GM21526 (cell line): ENCODE data around the gene FYN.

Source experiments
- ATAC-seq: cut with Tn5 transposase; IDR thresholded peaks from one replicate; pipeline ENCODE4 v1.9.1; 2021; ENCODE audit warnings: moderate library complexity; ENCODE audit not compliant: unreplicated experiment, low FRiP score

FYN gene

DNA sequence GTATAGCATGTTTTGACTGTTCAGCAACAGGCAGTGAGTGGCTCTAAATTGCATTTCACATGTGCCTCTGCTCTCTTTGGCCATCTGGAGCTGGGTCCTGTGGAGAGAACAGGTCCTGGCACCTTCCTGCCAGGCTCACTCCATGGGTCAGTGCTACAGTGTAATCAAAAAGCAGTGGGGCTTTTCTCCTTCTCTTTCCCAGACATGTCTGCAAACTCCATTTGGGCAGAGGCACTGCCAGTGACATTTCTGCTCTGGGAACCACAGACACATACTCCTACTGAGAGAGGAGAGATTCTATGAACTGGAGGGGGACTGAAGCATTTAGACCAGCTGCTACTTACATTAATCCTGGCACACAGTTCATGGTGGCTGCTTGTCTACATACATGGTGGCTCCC lies 199.3 kb downstream of the FYN start:
- no peak for ATAC-seq

DNA sequence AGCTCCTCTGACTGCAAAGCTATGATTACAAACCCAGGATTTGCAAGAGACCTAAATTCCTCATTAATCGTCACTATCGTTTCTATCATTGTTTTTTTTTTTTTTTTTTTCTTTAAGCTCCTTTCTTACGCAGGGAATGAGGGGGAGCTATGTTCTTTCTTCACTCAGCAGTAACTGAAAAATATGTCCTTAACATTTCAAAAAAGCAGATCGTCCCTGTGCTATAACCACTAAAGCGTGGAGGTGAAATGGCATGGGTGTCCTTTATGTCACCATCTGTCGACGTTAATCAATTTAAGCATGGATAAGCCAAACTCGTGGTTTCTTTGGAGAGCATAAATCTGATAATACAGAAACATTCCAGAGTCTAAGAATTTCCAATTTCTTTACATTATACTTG lies 199.7 kb downstream of the FYN start:
- no peak for ATAC-seq

DNA sequence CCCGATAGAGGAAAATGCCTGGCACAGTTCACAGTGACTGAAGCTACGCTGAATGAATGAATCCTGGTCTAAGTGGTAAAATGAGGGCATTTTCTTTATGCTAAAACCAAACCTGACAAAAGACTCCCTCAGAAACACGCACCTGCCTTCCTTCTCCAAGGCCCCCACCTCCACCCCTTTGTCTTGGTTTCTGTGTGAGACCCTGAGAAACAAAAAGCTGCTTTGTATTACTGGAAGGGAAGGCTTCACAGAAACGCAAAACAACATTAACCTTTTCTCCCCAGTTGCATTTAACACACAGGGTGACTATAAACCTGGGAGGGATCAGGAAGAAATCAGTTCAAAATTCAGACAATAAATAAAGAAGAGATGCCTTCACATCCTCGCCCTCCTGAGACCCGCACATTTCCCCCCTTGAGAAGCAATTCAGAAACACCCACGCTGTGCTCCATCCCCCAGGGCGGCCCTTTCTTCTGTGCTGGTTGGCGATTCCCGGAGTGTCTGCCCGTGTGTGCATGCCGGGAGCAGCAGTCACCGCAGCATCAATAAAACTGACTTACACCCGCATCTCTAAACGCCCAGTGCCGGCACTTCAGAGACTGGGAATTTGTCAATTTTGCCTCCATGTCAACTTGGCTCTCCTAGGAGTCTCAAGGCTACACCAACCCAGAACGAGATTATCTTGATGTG lies 200.3 kb downstream of the FYN start:
- ATAC-seq = no peak

DNA sequence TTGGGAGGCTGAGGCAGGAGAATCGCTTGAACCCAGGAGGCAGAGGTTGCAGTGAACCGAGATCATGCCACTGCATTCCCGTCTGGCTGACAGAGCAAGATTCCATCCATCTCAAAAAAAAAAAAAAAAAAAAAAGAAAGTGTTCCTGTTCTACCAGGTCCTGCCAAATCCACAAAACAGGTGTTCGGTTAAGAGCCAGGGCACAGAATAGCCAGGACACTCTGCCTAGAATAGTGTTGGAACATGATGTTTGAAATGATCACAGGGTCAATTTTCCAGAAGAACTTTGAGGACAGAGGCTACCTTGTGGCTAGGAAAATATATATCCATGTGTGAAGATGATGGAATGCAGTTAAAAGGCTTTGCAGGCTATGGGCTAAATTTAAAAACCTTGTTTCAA lies 203.9 kb downstream of the FYN start:
- no peak for ATAC-seq

DNA sequence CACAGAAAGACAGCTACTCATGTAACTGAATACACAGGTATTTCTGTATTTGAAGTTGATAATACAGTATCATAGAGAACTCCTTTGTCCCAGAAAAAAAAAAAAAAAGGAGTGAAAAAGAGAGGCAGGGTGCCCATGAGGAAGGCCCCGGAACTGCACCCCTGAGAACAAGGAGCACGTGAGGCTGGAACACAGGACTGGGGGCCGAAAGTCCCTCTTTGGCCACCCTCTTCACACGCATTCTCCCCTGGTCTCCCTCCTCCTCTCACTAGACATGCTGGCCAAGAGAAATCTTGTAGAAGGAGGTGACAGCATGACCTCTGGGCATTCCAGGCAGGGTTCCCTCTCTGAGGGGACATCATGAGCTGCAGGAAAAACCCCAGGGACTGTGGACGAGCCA lies 204.8 kb downstream of the FYN start:
- no peak for ATAC-seq

DNA sequence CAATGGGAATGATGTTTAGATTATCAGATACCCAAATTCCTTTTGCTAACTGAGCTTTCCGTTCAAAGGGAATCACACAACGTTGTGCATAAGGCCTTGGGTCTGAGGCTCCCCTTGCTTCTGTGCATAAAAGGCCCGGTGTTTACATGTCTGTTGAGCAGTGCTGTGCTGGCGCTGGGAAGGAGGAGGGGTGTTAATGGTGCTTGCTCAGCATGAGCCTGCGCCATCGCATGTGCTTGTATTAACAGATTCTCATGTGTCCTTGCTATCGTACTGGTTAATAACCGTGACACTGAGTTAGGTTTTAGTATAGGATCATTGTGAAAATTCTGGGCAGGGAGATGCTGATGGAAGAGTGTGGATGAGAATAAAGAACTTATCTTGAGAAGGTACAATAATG lies 205.3 kb downstream of the FYN start:
- no peak for ATAC-seq

DNA sequence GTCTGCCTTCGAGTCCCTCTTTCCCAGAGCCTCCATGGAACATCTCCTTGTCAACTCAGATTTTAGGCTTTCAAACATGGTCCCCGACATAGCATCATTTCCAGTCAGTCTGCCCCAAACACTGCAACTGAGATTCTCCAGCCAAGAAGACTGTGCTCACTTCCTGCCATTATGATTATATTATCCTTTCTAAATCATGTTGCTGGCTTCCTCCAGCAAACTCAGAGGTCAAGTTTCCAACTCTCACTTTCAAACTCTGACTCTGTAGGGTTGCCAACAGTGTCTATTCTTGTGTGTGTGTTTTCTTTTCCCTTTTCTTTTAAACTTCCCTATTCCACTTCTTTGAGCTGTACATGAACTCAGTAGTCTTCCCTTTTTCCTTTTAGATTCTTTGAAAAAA lies 206.4 kb downstream of the FYN start:
- ATAC-seq = no peak

DNA sequence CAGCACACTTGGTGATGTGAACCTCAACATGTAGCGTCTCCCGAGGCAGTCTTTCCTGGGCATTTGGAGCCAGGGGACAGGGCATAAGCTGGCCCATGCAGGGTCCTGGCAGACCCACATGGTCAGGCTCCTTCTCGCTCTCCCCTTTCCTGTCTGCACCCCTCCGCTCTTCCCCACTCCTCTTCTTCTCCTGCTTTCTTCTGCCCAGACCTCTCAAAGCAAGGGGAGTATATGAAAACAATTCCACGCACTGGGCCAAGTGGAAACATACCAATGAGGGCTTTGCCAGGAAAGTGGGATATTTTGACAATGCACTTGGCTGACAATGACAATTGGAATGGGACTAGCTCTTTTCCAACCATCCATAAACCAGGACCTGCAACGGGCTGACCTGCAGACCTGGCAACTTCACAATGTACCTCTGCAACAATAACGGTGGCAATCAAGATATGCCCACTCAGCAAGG lies 208.7 kb downstream of the FYN start:
- ATAC-seq = no peak

DNA sequence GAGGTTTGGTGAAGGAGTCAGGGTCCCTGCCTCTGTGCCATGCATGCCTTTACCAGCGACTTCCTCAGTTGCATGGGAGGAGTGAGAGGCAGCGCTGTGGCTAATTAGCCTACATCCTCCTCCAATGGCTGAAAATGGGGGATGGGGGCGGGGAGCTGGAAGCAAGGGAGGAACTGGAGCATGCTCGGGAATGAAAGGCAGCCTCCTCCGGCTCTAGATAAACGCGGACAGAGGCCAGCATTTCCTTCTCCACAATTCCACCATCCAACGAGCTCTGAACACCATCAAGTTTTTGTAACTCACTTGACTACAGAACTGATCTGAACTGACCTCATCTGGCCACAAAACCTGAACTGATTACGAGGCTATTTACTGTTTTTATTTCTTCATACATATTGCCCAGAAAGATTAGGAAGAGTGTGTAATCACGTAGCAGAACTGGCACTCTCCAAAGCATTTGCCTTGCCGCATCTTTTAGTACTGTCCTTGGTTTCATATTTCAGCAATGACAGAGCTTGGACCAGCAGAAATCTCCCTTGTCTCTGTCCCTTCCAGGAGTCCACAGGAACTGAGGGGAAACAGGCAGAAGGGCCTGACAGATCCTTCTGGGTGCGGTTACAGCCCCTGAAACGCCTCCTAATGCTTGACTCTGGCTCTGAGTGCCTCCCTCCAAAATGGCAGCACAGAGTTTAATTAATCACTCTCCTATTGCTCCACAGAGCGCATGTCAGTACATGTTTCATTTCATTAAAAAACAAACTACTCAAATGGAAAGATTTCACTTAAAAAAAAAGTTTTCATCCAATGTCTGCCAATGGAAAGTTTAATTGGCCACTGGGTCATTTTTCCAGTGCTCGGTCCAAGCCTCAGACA lies 209.3 kb downstream of the FYN start:
- no peak for ATAC-seq

DNA sequence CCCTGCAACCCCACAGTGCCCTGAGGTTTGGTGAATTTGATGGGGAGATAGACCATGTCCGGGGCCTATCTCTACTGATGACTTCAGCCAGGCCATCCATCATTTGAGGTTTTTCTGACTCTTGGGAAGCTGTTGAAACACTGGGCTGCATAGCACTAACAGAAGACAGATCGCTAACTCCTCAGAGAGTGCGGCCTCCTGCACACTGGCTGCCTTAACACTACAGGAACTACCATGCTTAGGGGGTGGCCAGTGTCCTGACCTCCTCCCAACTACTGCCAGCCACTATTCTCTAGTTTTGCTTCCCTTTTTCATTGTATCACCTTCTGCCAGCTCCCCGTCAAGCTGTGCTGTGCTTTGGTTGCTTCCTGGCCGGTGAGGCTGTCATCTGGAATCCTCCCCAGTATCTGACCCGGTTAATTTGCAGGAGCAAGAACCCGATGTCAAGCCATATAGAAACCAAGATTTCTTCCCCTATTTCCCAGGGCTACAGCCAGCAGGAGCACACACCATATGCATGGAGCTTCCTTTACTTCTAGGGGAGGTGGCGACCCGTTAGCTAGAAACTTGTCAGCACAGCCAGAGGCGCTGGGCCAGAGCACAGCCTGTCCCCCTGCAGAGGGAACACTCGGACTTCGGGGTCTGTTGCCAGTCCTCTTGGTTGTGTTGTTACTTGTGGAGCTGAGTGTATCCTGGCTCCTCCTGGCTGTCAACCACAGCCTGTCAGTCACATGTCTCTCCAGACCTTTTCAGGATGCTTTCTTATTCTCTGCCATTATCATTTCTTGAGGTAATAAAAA lies 210.3 kb downstream of the FYN start:
- ATAC-seq = no peak

DNA sequence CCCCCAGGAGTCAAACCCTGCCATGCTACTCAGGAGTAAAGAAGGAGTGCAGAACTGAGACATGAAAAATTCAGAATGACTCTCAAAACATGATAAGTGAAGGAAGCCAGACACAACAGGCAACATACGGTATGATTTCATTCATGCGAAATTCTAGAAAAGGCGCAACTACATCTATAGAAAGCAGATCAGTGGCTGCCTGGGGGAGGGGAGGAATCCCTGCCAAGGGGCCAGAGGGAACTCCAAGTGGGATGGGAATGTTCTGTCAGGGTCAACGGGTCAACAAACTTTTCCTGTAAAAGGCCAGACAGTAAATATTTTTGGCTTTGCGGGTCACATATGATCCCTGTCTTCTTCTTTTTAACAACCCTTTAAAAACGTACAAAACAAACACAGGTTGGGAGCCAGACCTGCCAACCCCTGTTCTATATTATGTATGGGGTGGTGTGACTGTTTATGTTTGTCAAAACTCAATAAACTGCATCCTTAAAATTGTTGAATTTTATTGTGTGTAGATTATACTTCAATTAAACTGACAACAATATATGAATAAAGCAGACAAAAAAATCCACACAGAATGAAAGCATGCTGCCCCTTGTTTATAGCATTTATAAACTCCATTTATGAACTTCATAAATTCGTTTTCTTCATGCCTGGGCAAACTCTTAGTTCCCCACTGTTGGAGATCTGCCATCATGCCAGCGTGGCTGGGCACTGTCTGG lies 211.0 kb downstream of the FYN start:
- ATAC-seq = no peak

DNA sequence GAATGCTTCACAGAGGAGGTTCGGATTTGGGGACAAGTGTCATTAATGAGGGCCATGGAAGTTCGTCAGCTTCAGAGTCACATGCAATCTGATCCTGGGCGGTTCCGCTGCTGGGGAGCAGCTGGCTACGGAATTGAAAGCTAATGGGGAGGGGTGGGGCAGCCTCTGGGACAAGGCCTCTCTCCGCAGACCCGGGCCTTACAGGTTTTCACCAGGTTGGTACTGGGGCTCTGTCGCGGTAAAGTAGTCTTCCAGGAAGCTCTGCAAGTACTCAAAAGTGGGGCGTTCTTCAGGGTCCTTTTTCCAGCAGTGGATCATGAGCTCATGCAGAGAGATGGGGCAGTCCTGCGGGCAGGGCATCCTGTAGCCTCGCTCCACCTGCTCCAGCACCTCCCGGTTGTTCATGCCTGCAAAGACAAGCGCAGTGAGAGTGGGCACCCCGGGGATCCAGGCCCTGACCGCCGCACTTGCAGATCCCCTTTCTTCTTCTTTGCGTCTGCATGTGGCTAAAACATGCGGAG lies 211.7 kb downstream of the FYN start:
- ATAC-seq = no peak

DNA sequence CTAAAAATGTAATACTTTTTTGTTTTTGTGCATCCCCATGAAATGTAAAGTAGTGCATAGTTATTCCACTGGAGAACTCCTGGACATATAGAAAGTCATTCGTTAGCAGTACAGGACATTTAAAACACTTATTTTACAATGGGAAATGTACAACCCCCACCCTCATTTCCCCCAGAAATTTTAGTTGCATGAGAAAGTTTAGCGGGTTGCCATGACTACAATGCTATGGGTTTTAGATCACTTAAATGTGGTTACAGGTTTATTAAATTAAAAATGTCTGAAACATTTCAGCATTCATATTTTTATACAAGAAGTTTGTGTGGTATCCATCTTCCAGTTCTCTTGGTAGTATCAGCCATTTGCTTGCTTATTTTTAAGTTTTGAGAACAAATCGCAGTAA lies 212.7 kb downstream of the FYN start:
- no peak for ATAC-seq

DNA sequence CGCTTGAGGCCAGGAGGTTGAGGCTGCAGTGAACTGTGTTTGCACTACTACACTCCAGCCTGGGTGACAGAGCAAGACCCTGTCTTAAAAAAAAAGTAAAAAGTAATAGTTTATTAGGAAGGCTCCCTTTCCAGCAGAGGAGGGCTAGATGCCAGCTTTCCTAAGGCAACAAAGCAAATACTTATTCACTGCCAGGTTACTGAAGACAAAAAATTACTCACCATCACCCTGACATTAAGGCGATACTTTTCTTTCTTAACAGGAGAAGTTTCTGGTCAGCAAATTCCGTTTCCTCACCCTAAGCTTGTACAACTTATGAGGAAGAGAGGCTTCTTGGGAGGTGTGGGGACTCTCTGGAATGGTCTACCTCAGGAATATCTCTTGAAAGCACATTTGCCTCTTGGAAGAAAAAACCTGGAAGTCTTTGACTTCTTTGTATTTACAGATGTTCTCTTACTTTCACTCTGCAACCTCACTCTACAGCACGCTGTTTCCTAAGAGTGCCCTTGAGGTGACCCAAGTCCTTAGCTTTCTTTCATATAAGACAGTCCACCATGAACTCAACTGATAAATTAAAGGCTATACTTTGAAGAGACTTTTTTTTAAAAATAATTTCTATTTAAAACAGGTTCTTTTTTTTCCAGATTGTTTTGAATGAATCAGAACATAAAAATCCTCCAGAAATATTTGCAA lies 214.6 kb downstream of the FYN start:
- no peak for ATAC-seq

DNA sequence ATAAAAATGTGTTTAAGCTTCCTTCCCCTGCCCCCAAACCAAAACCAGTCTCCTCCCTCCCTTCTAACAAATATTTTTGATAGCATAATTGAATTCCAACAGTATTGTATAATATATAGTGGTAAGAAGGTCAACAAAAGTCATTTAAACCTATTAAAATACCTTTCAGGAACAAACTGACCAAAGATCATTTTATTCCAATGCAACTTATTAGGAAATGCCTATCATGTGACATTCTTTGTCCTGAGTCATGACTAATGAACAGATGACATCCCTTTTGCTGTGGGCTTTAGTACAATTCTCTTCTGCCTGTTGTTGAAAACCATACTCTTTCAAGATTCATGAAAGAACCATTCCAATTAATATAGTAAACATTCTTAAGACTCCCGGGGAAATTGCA lies 216.1 kb downstream of the FYN start:
- no peak for ATAC-seq

DNA sequence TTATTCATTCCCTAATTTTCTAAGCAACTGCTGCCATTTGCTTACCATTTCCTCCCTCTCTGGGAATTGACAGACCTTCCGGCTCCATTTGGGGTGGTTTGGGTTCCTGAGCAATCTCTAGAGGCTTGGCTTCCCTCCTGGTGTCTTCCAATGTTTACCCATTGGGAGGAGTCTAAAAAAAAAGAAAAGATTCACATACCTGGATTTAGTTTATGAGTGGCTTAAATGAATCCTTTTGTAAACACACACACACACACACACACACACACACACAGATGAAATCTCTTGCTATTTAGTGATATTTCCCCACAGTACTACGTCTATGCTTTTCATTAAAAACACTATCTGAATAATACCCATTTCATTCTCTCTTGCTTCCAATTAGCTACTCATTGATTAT lies 219.3 kb downstream of the FYN start:
- no peak for ATAC-seq

DNA sequence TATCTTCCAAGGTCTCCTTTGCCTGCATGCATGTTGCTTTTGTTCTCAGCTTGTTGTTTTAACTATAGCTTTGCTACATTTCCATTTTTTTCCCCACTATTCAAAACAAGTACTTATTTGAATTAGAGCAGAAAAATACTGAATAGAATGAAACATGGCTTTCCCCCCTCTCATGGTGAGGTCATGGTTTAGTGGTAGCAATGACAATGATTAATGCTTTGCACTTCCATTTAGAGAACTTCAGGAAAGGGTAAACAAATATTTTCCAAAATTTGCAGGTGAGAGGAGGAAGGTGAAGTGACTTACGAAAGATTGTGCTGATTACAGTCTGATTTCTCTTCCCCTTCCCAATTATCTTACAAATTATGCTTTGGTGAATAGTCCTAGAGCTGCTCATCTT lies 219.8 kb downstream of the FYN start:
- no peak for ATAC-seq

DNA sequence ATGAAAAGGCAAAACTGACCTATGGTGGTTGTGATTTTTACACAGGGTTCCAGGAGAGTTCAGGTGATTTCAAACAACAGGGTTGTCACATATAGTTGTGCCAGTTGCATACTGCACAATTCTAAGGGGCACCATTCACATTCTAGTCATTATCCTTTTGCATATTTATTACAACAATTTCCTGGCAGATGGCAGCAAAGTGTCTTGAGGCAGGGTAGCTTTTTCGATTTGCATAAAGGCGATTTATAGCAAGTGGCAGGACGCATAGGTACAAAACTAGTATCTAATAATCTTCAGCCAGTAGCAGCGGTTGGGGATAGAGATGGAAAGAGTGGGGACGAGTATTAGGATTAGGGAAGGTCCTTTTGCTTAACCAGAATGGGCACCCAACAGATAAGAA lies 221.1 kb downstream of the FYN start:
- ATAC-seq = no peak

DNA sequence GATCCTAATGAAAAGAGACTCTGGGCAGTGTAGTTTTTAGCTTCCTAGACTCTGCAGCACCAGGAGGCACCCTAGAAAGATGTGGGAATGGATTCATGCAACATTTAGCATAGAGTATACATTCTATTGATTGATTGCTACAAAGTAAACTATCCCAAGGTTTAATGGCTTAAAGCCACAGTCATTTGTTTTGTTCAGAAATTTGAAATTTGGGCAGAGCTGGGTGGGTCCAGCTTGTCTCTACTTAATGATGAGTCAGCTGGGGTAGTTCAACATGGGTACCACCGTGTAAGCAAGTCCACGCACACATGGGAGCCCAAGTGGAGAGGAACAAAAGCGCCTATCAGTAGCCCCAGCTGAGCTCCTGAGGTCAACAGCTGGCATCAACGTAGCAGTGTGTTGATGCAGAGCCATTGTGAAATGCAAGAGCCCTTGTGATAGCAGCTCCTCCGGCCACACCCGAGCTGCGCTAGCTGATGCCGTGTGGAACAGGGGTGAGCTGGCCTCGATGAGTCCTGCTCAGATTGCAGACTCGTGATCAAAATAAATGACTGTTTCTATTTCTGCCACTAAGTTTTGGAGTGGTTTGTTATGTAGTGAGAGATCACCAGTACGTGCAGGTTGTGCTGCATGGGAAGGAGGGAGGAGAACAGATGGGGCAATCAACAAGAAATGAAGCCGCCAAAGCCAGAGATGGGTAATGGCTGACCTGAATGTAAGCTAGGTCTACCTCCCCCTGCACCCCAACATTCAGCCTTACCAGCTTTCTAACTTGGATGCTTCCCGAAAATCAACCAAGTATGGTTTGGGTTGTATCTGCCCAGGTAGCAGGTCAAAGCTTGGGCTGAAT lies 221.8 kb downstream of the FYN start:
- ATAC-seq = no peak
